GM10248 (cell line): ENCODE data around the gene CHD5.

ENCODE experiments used
- CTCF ChIA-PET: fragments of 300-600 bp; sonication (Branson Sonifier 250); formaldehyde crosslinking; extraction: SDS; loops from one replicate; lab custom pipeline; 2021; ENCODE audit warnings: antibody characterized with exemption; lab: Yijun Ruan, JAX
- POLR2A ChIA-PET: fragments of 350-650 bp; sonication (Branson Sonifier 250); formaldehyde crosslinking; extraction: SDS; loops from one replicate; lab custom pipeline; 2020; ENCODE audit warnings: antibody characterized with exemption; lab: Yijun Ruan, JAX
- DNase-seq: peaks from one replicate; pipeline ENCODE4 v3.0.0; 2012; ENCODE audit errors: extremely low spot score
- CTCF ChIP-seq: IDR thresholded peaks from 2 replicates; pipeline ENCODE4 v1.5.1; 2012; ENCODE audit warnings: mild to moderate bottlenecking, low read depth; ENCODE audit errors: extremely low read depth, missing control alignments, control extremely low read depth

CHD5 gene

GRCh38 chr1:6123816-6124215 lies 56.3 kb downstream of the CHD5 start:
- no peak for TF ChIP-seq CTCF
- CTCF ChIA-PET = no interaction called here
- POLR2A ChIA-PET = no interaction called here
- no peak for DNase-seq

GRCh38 chr1:6123083-6123482 lies 57.0 kb downstream of the CHD5 start:
- DNase-seq = no peak
- no peak for TF ChIP-seq CTCF
- ChIA-PET CTCF (no interaction called here), POLR2A (no interaction called here)

- POLR2A ChIA-PET = no interaction called here
Measured at GRCh38 chr1:6121651-6122370, 58.3 kb downstream of the CHD5 start.

GRCh38 chr1:6121021-6121421 lies 59.1 kb downstream of the CHD5 start:
- no peak for DNase-seq
- CTCF ChIA-PET = no interaction called here
- POLR2A ChIA-PET = no interaction called here
- TF ChIP-seq CTCF = no peak

More at GRCh38 chr1:6121651-6122370, 58.3 kb downstream of the CHD5 start:
- no peak for DNase-seq
- CTCF ChIA-PET = interaction anchor here (1.2 kb wide), 1 partner anchor 13 kb away, joined by 3 read pairs; no protein-coding TSS in a partner anchor
- no peak for TF ChIP-seq CTCF

GRCh38 chr1:6118415-6118814 lies 61.7 kb downstream of the CHD5 start:
- no peak for TF ChIP-seq CTCF
- ChIA-PET CTCF (no interaction called here), POLR2A (no interaction called here)
- DNase-seq = no peak

- ChIA-PET POLR2A (no interaction called here), CTCF (no interaction called here)
- DNase-seq = no peak
- no peak for TF ChIP-seq CTCF
Measured at GRCh38 chr1:6117624-6118023, 62.5 kb downstream of the CHD5 start.
